Right cardiac atrium (tissue), 5 donors: Measurements from ENCODE around the gene PLA2G4F. TPM values are rescaled to one million over a fixed set of nuclear protein-coding genes. Genes with fewer than 3 reads are reported as not detected.
A peak's percentile ranks its signal among the peaks of the same experiment; 100 is the strongest.

Source experiments
- ATAC-seq, 2 donors: fragments of 200-7000 bp; cut with Tn5 transposase; one replicate each; pipeline versions ENCODE4 v1.8.0 to v1.9.1; 2020; ENCODE audit warnings: moderate library complexity in 2 of 2, mild to moderate bottlenecking in 1 of 2
- DNase-seq, 3 donors: peaks; one replicate each; pipeline ENCODE4 v3.0.0-alpha.2; 2020
- H3K27ac ChIP-seq: one replicate; pipeline ENCODE4 v1.5.1; 2013; ENCODE audit warnings: mild to moderate bottlenecking, low read length, control low read depth, moderate library complexity
- H3K27me3 ChIP-seq: one replicate; pipeline ENCODE4 v1.6.1; 2013; ENCODE audit not compliant: control insufficient read depth, insufficient read depth
- H3K4me1 ChIP-seq: one replicate; pipeline ENCODE4 v1.6.1; 2013; ENCODE audit warnings: low read length; ENCODE audit not compliant: control insufficient read depth, insufficient read depth
- H3K4me3 ChIP-seq: one replicate; pipeline ENCODE4 v1.5.1; 2013; ENCODE audit warnings: low read length, control low read depth
- H3K9me3 ChIP-seq: one replicate; pipeline ENCODE4 v1.6.1; 2013; ENCODE audit warnings: low read length; ENCODE audit not compliant: control insufficient read depth
- WGBS: extraction: QIAGEN DNeasy Blood & Tissue Kit; methylation state at CpG from one replicate; pipeline ENCODE4 v1.1.7; 2013; 5-methylcytosine and 5-hydroxymethylcytosine counted together
- intact Hi-C, 4 donors: fragments of 100-400 bp; cut with DNase I; formaldehyde crosslinking; loops; one replicate each; pipeline versions ENCODE4 v1.11.0 to v1.14.0; 2022 to 2023
- polyA plus RNA-seq: library from polyadenylated mRNA; stranded (reverse); fragments of 200-250 nt; gene quantifications from one replicate; pipeline ENCODE4 v1.2.3, GENCODE V29; 2013
- total RNA-seq, 4 donors: library from RNA; stranded (reverse); fragmentation: NEBNext Ultra II Directional; extraction: Animal tissue kit (Norgen Biotek cat#: 25700); gene quantifications; one replicate each; pipeline ENCODE4 v1.2.1, GENCODE V29; 2021
- donor health status: healthy with polysubstance abuse.
- donor health status: DM: no; HTN: yes; CAD: no.
- donor health status: DM: no; HTN: no; CAD: no.
- donor health status: DM: no; HTN: yes; CAD: no; lungs with severe emphysema.
- donor health status: DM: yes; HTN: yes; CAD: no.

The PLA2G4F gene
- total and polyA plus RNA-seq, 5 donors: 0.54 to 3.0 (median 1.2) TPM; not detected in 1

GRCh38 chr15:42110367-42110766, 46.1 kb downstream of the PLA2G4F start:
- Histone ChIP-seq H3K4me3 (no peak overlapping the region), H3K9me3 (no peaks in the 10 kb centered on the region), H3K27ac (no peak overlapping the region), H3K27me3 (no peaks in the 10 kb centered on the region), H3K4me1 (no peaks in the 10 kb centered on the region)
- 69% methylated on average over 3 of the region's 3 CpGs for WGBS
- intact Hi-C loops: no loop called here
- DNase-seq: no peak
- no peak for ATAC-seq

- Histone ChIP-seq H3K27me3 (no peaks in the 10 kb centered on the region), H3K9me3 (no peaks in the 10 kb centered on the region), H3K4me3 (no peak overlapping the region), H3K27ac (no peak overlapping the region), H3K4me1 (no peaks in the 10 kb centered on the region)
- WGBS: 77% methylated on average over 3 of the region's 3 CpGs
- intact Hi-C loops: no loop called here
- no peak for ATAC-seq
- DNase-seq: no peak
These were observed 47.6 kb downstream of the PLA2G4F start for GRCh38 chr15:42108806-42109205.

DNA sequence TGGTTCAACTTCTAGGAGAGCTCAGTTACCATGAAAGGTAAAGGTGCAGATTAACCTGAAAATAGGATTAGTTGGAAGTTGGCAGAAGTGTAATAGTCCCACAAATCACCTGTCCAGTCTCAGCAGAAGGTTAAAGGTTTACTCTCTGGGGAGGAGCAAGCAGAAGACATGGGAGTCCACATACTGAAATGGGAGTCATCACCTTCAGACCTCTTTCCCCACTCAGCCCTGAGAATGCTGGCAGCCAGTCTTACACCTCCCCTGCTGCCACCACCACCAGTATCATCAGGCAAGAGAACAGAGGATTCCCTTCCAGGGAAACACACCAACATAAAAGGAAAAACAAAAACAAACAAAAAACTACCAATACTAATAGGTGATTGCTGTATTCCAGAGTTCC, 48.2 kb downstream of the PLA2G4F start:
- H3K9me3 ChIP-seq: no peaks in the 10 kb centered on the region

DNA sequence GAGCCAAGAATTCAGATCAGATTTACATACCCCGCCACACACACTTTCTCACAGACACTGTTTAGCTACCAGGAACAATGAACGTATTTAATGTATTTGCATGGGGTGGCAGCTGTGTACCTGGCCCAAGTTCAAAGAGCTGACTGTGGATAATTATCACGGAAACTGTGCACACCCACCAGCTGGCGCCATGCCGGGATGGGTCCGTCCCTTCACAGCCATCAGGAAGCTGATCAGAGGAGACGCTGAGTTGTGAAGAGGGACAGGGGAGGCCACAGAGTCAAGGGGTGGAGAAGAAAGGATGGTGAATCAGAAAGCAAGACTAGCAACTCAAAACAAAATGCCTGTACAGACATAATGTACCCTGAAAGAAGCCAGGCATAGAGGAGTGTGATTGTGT, 49.0 kb downstream of the PLA2G4F start:
- intact Hi-C loops: no loop called here

More for the DNA sequence above, 48.2 kb downstream of the PLA2G4F start:
- H3K4me3 ChIP-seq: no peak overlapping the region
- no peak overlapping the region for H3K27ac ChIP-seq
- intact Hi-C loops: no loop called here
- H3K27me3 ChIP-seq: no peaks in the 10 kb centered on the region
- ATAC-seq: no peak
- no peaks in the 10 kb centered on the region for H3K4me1 ChIP-seq
- DNase-seq: no peak

DNA sequence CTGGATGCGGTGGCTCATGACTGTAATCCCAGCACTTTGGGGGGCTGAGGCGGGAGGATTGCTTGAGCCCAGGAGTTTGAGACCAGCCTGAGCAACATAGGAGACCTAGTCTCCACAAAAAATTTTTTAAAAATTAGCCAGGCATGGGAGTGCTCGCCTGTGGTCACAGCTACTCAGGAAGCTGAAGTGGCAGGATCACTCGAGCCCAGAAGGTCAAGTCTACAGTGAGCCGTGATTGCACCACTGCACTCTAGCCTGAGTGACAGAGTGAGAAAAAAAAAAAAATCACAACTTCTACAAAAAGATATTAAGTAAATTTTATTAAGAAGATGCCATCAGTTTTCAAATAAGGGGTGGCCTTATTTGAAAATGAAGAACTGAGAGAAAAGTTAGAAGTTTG, 50.1 kb downstream of the PLA2G4F start:
- no peaks in the 10 kb centered on the region for H3K4me1 ChIP-seq
- H3K27me3 ChIP-seq: no peaks in the 10 kb centered on the region
- 68% methylated on average over 5 of the region's 5 CpGs for WGBS
- no peak overlapping the region for H3K27ac ChIP-seq
- no peak for DNase-seq
- H3K9me3 ChIP-seq: no peaks in the 10 kb centered on the region
- intact Hi-C loops: no loop called here
- H3K4me3 ChIP-seq: no peak overlapping the region
- no peak for ATAC-seq

More for the DNA sequence above, 49.0 kb downstream of the PLA2G4F start:
- Histone ChIP-seq H3K27me3 (no peaks in the 10 kb centered on the region), H3K4me1 (no peaks in the 10 kb centered on the region), H3K4me3 (no peak overlapping the region), H3K9me3 (no peaks in the 10 kb centered on the region), H3K27ac (no peak overlapping the region)
- WGBS: 37% methylated on average over 7 of the region's 7 CpGs
- peak in 1 of 2 donors; percentile 41 for ATAC-seq
- DNase-seq: no peak

DNA sequence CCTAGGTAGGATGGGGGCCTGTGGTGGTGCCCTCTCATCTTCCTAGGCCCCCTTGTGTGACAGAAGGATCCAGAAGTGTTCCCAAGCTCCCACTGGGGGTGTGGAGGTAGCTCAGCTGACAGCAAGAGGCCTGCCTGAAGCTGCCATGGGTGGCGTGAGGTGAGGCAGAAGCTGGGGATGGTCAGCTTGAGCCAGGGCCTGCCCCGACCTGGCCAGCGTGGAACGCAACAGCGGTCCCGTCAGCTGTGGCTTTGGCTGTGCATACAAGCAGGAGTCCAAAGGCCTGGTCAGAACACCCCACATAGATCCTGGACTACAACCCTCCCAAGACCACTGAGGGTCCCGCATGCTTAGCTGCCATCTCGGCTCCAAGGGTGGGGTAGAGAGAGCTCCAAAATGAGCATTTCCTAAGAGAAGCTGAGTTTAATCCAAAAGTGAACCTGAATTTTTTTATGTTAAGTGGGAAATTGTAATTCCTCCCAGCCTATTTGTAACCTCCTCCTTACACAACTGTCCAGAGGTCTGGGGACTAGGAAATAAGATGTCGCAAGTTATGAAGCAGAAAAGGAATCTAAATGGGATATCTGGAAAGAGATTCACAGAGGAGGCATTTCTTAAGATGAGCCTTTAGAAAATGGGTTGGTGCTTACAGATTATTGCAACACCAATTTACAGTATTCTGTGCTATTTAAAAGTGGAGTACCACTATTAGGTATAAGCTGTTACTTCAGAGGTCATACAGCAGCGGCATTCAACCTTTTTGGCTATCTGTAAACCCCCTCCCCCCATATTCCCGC, 52.1 kb downstream of the PLA2G4F start:
- Histone ChIP-seq H3K27ac (no peak overlapping the region), H3K4me3 (no peak overlapping the region), H3K9me3 (no peaks in the 10 kb centered on the region), H3K4me1 (peaks cover 4% of the 10 kb centered on the region), H3K27me3 (no peaks in the 10 kb centered on the region)
- WGBS: 95% methylated on average over 11 of the region's 11 CpGs
- peak in 1 of 2 donors; percentile 29 for ATAC-seq
- intact Hi-C loops: no loop called here
- DNase-seq: no peak

GRCh38 chr15:42102646-42103235, 53.7 kb downstream of the PLA2G4F start:
- no peaks in the 10 kb centered on the region for H3K9me3 ChIP-seq
- intact Hi-C loops: no loop called here
- DNase-seq (no peak), ATAC-seq (no peak)
- WGBS: 75% methylated on average over 6 of the region's 6 CpGs
- H3K4me3 ChIP-seq: no peak overlapping the region
- H3K27ac ChIP-seq: no peak overlapping the region
- peaks cover 4% of the 10 kb centered on the region for H3K4me1 ChIP-seq
- H3K27me3 ChIP-seq: no peaks in the 10 kb centered on the region

GRCh38 chr15:42101861-42102260, 54.6 kb downstream of the PLA2G4F start:
- 68% methylated on average over 1 of the region's 1 CpG for WGBS

GRCh38 chr15:42100021-42100800, 56.2 kb downstream of the PLA2G4F start:
- intact Hi-C loops: no loop called here
- H3K9me3 ChIP-seq: no peaks in the 10 kb centered on the region
- H3K4me3 ChIP-seq: no peak overlapping the region
- H3K27me3 ChIP-seq: no peaks in the 10 kb centered on the region
- no peak overlapping the region for H3K27ac ChIP-seq
- peaks cover 4% of the 10 kb centered on the region for H3K4me1 ChIP-seq
- ATAC-seq: peak; percentile 29 to 54
- DNase-seq: no peak
- 70% methylated on average over 8 of the region's 8 CpGs for WGBS

More at GRCh38 chr15:42101861-42102260, 54.6 kb downstream of the PLA2G4F start:
- Histone ChIP-seq H3K4me1 (peaks cover 4% of the 10 kb centered on the region), H3K27me3 (no peaks in the 10 kb centered on the region), H3K9me3 (no peaks in the 10 kb centered on the region), H3K4me3 (no peak overlapping the region), H3K27ac (no peak overlapping the region)
- DNase-seq: no peak
- intact Hi-C loops: no loop called here
- ATAC-seq: no peak

- DNase-seq: no peak
These were observed 59.4 kb downstream of the PLA2G4F start for GRCh38 chr15:42097018-42097417.

DNA sequence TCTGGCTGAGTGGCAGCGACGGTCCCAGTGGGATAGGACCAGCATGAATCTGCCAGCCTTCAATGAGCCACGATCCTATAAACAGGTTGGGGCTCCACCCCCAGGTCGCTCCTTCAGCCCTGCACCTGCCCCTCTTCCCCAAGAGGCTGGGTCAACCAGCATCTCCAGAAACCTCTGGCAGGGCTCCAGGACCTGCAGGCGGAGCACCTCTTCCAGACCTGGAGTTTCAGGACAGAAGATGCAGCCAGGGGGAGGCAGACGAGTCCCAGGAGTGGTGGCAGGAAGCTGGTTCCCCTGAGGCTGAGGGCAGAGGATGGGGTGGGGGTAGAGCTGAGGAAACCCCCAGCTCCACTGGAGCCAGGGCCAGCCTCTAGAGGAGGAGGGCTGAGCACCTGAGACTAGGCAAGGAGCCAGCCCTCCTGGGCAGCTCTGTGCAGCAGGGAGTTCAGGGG, 61.9 kb downstream of the PLA2G4F start, which contains the start of gene PLA2G4D:
TSS of gene PLA2G4D (minus strand) at position 51 of the 452 bp plus-strand sequence. CDS start 103 bp downstream, outside the sequence.
- DNase-seq: no peak
- Histone ChIP-seq H3K27me3 (no peaks in the 10 kb centered on the region), H3K9me3 (no peaks in the 10 kb centered on the region), H3K4me1 (no peaks in the 10 kb centered on the region), H3K27ac (no peak within 1 kb of the TSS), H3K4me3 (no peak within 1 kb of the TSS)
- 80% methylated on average over 6 of the region's 6 CpGs for WGBS
- intact Hi-C loops: no loop called here
- peak in 1 of 2 donors; percentile 8 for ATAC-seq

More at GRCh38 chr15:42097018-42097417, 59.4 kb downstream of the PLA2G4F start:
- peaks cover 4% of the 10 kb centered on the region for H3K4me1 ChIP-seq
- no peaks in the 10 kb centered on the region for H3K27me3 ChIP-seq
- no peaks in the 10 kb centered on the region for H3K9me3 ChIP-seq
- H3K27ac ChIP-seq: no peak overlapping the region
- no peak for ATAC-seq
- WGBS: 86% methylated on average over 5 of the region's 5 CpGs
- intact Hi-C loops: no loop called here
- no peak overlapping the region for H3K4me3 ChIP-seq
